Endothelial cell of umbilical vein (primary cell): ENCODE measurements around the gene PCNX1. TPM values are rescaled to one million over a fixed set of nuclear protein-coding genes. Genes with fewer than 3 reads are reported as not detected.

ENCODE experiments used
- BruUV-seq: library from RNA; stranded (reverse); fragments of 400-500 nt; replicated peaks from 2 replicates; lab custom pipeline; 2021; lab: Mats Ljungman, UMichigan
- CTCF ChIA-PET: fragments of 300-600, 350-600 bp; sonication (Branson Sonifier 250); formaldehyde crosslinking; loops from one replicate; lab custom pipeline; 2021; ENCODE audit warnings: antibody characterized with exemption, inconsistent platforms; lab: Charles Lee
- POLR2A ChIA-PET: fragments of 300-600, 350-600 bp; sonication (Branson Sonifier 250); formaldehyde crosslinking; loops from one replicate; lab custom pipeline; 2021; ENCODE audit warnings: antibody characterized with exemption, inconsistent platforms; lab: Charles Lee
- DNase-seq: peaks from one replicate; pipeline ENCODE4 v3.0.0-alpha.2; 2011; ENCODE audit warnings: low read depth, low spot score
- FAIRE-seq: peaks from 2 replicates; lab custom pipeline; 2011; peaks lifted over from hg19 to GRCh38; lab: Jason Lieb, UNC
- H2AFZ ChIP-seq: 2 replicates; pipeline ENCODE4 v1.6.0; 2012; ENCODE audit warnings: low read depth, low read length, control low read depth, inconsistent platforms
- H3K27ac ChIP-seq: 2 replicates; pipeline ENCODE4 v1.5.1; 2011; ENCODE audit warnings: low read depth, mild to moderate bottlenecking, control low read depth, low read length, moderate library complexity; ENCODE audit not compliant: insufficient read depth
- H3K27me3 ChIP-seq, 2 experiments: 2 replicates each; pipeline versions ENCODE4 v1.6.0 to v1.6.1; 2011; ENCODE audit warnings: low read length in 2 of 2, mixed read lengths in 1 of 2; ENCODE audit not compliant: control insufficient read depth in 2 of 2, insufficient read depth in 2 of 2
- H3K36me3 ChIP-seq, 2 experiments: 2 replicates in 1 of 2; 3 replicates in 1 of 2; pipeline ENCODE4 v1.5.1; 2011; ENCODE audit warnings: low read length in 2 of 2, mild to moderate bottlenecking in 1 of 2, moderate library complexity in 1 of 2; ENCODE audit not compliant: control insufficient read depth in 2 of 2, insufficient read depth in 2 of 2; ENCODE audit errors: extremely low read depth in 1 of 2
- H3K4me1 ChIP-seq: 3 replicates; pipeline ENCODE4 v1.5.1; 2011; ENCODE audit warnings: mild to moderate bottlenecking, low read length; ENCODE audit not compliant: control insufficient read depth, insufficient read depth; ENCODE audit errors: extremely low read depth
- H3K4me2 ChIP-seq: 2 replicates; pipeline ENCODE4 v1.6.1; 2011; ENCODE audit warnings: low read length, control low read depth, mixed read lengths; ENCODE audit not compliant: insufficient read depth
- H3K4me3 ChIP-seq, 3 experiments: fragments of 200-600 bp in 1 of 3; sonication (generic), shearing (Covaris generic) in 1 of 3; replicated peaks in 1 of 3; 2 replicates each; pipeline ENCODE4 v1.5.1; 2011 to 2016; ENCODE audit warnings: control low read depth in 3 of 3, low read length in 3 of 3, mild to moderate bottlenecking in 2 of 3, inconsistent platforms in 1 of 3, low read depth in 1 of 3, moderate library complexity in 1 of 3; ENCODE audit not compliant: insufficient read depth in 1 of 3
- H3K79me2 ChIP-seq: 2 replicates; pipeline ENCODE4 v1.6.0; 2012; ENCODE audit warnings: low read length, inconsistent platforms; ENCODE audit not compliant: control insufficient read depth, insufficient read depth
- H3K9ac ChIP-seq: replicated peaks from 2 replicates; pipeline ENCODE3; 2011; ENCODE audit warnings: low read length, control low read depth; ENCODE audit not compliant: insufficient read depth; ENCODE audit errors: extremely low read depth
- H3K9me1 ChIP-seq: replicated peaks from 3 replicates; pipeline ENCODE4 v1.6.0; 2011; ENCODE audit warnings: mild to moderate bottlenecking, low read length; ENCODE audit not compliant: control insufficient read depth, insufficient read depth; ENCODE audit errors: extremely low read depth
- H3K9me3 ChIP-seq: replicated peaks from 2 replicates; pipeline ENCODE4 v1.5.1; 2012; ENCODE audit warnings: low read length, inconsistent platforms; ENCODE audit not compliant: control insufficient read depth, insufficient read depth
- H4K20me1 ChIP-seq: replicated peaks from 2 replicates; pipeline ENCODE3; 2011; ENCODE audit warnings: mild to moderate bottlenecking, low read length; ENCODE audit not compliant: control insufficient read depth, insufficient read depth; ENCODE audit errors: extremely low read depth
- CTCF ChIP-seq, 2 donors: IDR thresholded peaks; 1 replicate in 1 of 2; 2 replicates in 1 of 2; pipeline ENCODE4 v1.5.1; 2011; ENCODE audit warnings: low read length in 2 of 2, mild to moderate bottlenecking in 2 of 2, moderate library complexity in 2 of 2, control low read depth in 1 of 2, inconsistent platforms in 1 of 2, low read depth in 1 of 2; ENCODE audit not compliant: insufficient read depth in 1 of 2; ENCODE audit errors: extremely low read depth in 1 of 2
- EZH2 ChIP-seq: IDR thresholded peaks from 2 replicates; pipeline ENCODE4 v1.6.1; 2012; ENCODE audit warnings: borderline replicate concordance, low read depth, mild to moderate bottlenecking, moderate library complexity, low read length, inconsistent platforms; ENCODE audit not compliant: severe bottlenecking
- GATA2 ChIP-seq: IDR thresholded peaks from 2 replicates; pipeline ENCODE4 v1.7.0; 2011; ENCODE audit warnings: low read depth, mild to moderate bottlenecking, moderate library complexity, mixed read lengths, low read length; ENCODE audit not compliant: insufficient read length, insufficient read depth
- JUN ChIP-seq: IDR thresholded peaks from 2 replicates; pipeline ENCODE4 v1.6.1; 2011; ENCODE audit warnings: borderline replicate concordance, low read depth; ENCODE audit not compliant: insufficient read length, insufficient read depth
- MAX ChIP-seq: IDR thresholded peaks from 2 replicates; pipeline ENCODE4 v1.6.1; 2011; ENCODE audit not compliant: insufficient read depth, insufficient read length
- MYC ChIP-seq: IDR thresholded peaks from one replicate; pipeline ENCODE4 v1.6.1; 2011; ENCODE audit warnings: mild to moderate bottlenecking, low read depth, low read length
- POLR2A ChIP-seq: IDR thresholded peaks from 2 replicates; pipeline ENCODE4 v1.6.1; 2012; ENCODE audit warnings: low read depth, mild to moderate bottlenecking, control low read depth, low read length
- dilution Hi-C: fragments of 300-500 bp; cut with MboI; formaldehyde crosslinking; loops from one replicate; pipeline ENCODE4 v1.15.0; 2019; ENCODE audit warnings: low sequenced_read_pairs; ENCODE audit not compliant: extremely low pct_ligation_motif_present
- intact Hi-C: fragments of 100-400 bp; cut with micrococcal nuclease; formaldehyde crosslinking; loops from one replicate; pipeline ENCODE4 v1.10.0; 2022
- polyA plus RNA-seq, 4 experiments: library from polyadenylated mRNA; depleted of rRNA in 3 of 4; stranded (reverse) in 3 of 4; unstranded in 1 of 4; fragments of >200 nt; gene quantifications; 2 replicates each; pipeline versions ENCODE4 v1.2.1 to v1.2.3, GENCODE V29; 2011 to 2012; ENCODE audit warnings: missing spikeins in 1 of 4
- total RNA-seq: library from RNA; stranded (reverse); gene quantifications from 2 replicates; pipeline ENCODE4 v1.2.3, GENCODE V29; 2021

PCNX1 gene
- total and polyA plus RNA-seq, 2 donors (not counting 3 experiments of a cell fraction or from before 2014, with no cell fraction given) = 21.4 to 40.5 TPM

GRCh38 chr14:70894868-70895267, 12.4 kb upstream of the PCNX1 start:
- BruUV-seq = no TSS peak
- DNase-seq = no peak
- no peak overlapping the region for H3K9ac ChIP-seq
- no peak overlapping the region for H3K4me3 ChIP-seq
- H3K9me1 ChIP-seq = no peaks in the 10 kb centered on the region
- no peaks in the 10 kb centered on the region for H4K20me1 ChIP-seq
- FAIRE-seq = no peak
- H3K79me2 ChIP-seq = no peaks in the 10 kb centered on the region
- no peaks in the 10 kb centered on the region for H3K4me1 ChIP-seq
- no peak overlapping the region for H3K4me2 ChIP-seq
- H3K27me3 ChIP-seq = peaks cover 60 to 74% of the 10 kb centered on the region in 2 experiments
- intact Hi-C loops = no loop called here
- ChIA-PET CTCF (interaction anchor here (0.7 kb wide), 1 partner anchor 25 kb away, joined by 4 read pairs; no protein-coding TSS in a partner anchor), POLR2A (no interaction called here)
- H2AFZ ChIP-seq = no peak overlapping the region
- no peaks in the 10 kb centered on the region for H3K36me3 ChIP-seq
- TF ChIP-seq CTCF (IDR thresholded peaks at IDR 0.05; ENCODE audit: extremely low read depth in 1 of 2, insufficient read depth in 1 of 2, low read depth in 1 of 2, low read length in 2 of 2) (no peak), MYC (no peak), GATA2 (no peak), JUN (no peak)
- no peaks in the 10 kb centered on the region for H3K9me3 ChIP-seq
- H3K27ac ChIP-seq = no peak overlapping the region
- dilution Hi-C loops = no loop called here

GRCh38 chr14:70896317-70896716, 10.9 kb upstream of the PCNX1 start:
- no peak for DNase-seq
- no peak overlapping the region for H3K4me2 ChIP-seq
- H2AFZ ChIP-seq = no peak overlapping the region
- intact Hi-C loops = no loop called here
- dilution Hi-C loops = no loop called here
- FAIRE-seq = no peak
- H3K27me3 ChIP-seq = peaks cover 52 to 63% of the 10 kb centered on the region in 2 experiments
- H3K79me2 ChIP-seq = no peaks in the 10 kb centered on the region
- H3K27ac ChIP-seq = no peak overlapping the region
- no peaks in the 10 kb centered on the region for H4K20me1 ChIP-seq
- POLR2A ChIA-PET = no interaction called here
- H3K9ac ChIP-seq = no peak overlapping the region
- H3K4me1 ChIP-seq = no peaks in the 10 kb centered on the region
- TF ChIP-seq CTCF (IDR thresholded peaks at IDR 0.05; ENCODE audit: extremely low read depth in 1 of 2, insufficient read depth in 1 of 2, low read depth in 1 of 2, low read length in 2 of 2) (no peak), GATA2 (no peak), EZH2 (no peak), POLR2A (no peak), MYC (no peak), MAX (no peak)
- CTCF ChIA-PET = interaction anchor here (1.3 kb wide), 1 partner anchor 9 kb away, joined by 5 read pairs; no protein-coding TSS in a partner anchor
- no TSS peak for BruUV-seq
- H3K9me1 ChIP-seq = no peaks in the 10 kb centered on the region
- H3K9me3 ChIP-seq = no peaks in the 10 kb centered on the region
- H3K4me3 ChIP-seq = no peak overlapping the region
- no peaks in the 10 kb centered on the region for H3K36me3 ChIP-seq
